Activated naive CD4-positive, alpha-beta T cell treated with anti-CD3 and anti-CD28 coated beads, Interleukin-2, amount 50 U/mL, for 24 hours (primary cell): ENCODE data around the gene CNTNAP2.
"Not testable (repeated sequence)": the region's sequence is repeated elsewhere in the genome, so short reads cannot be mapped to it uniquely, and the experiment has no call there.

ENCODE experiments used
- H3K27ac Mint-ChIP-seq: one replicate; pipeline ENCODE4 v1.8.0; 2021; ENCODE audit warnings: mild to moderate bottlenecking, mixed read lengths
- H3K27me3 Mint-ChIP-seq: one replicate; pipeline ENCODE4 v1.8.0; 2021; ENCODE audit warnings: mixed read lengths
- H3K36me3 Mint-ChIP-seq: one replicate; pipeline ENCODE4 v1.8.0; 2021; ENCODE audit warnings: mixed read lengths
- H3K4me1 Mint-ChIP-seq: one replicate; pipeline ENCODE4 v1.8.0; 2021; ENCODE audit warnings: mixed read lengths
- H3K4me3 Mint-ChIP-seq: one replicate; pipeline ENCODE4 v1.8.0; 2021; ENCODE audit warnings: mild to moderate bottlenecking, mixed read lengths
- H3K9me3 Mint-ChIP-seq: one replicate; pipeline ENCODE4 v1.8.0; 2021; ENCODE audit warnings: mixed read lengths

Gene CNTNAP2

GRCh38 chr7:148394582-148394981 lies 2278.0 kb downstream of the CNTNAP2 start:
- no peaks in the 10 kb centered on the region for H3K4me1 Mint-ChIP-seq
- peaks cover 21% of the 10 kb centered on the region for H3K27me3 Mint-ChIP-seq
- no peak overlapping the region for H3K4me3 Mint-ChIP-seq
- H3K9me3 Mint-ChIP-seq: no peaks in the 10 kb centered on the region
- H3K36me3 Mint-ChIP-seq: no peaks in the 10 kb centered on the region
- no peak overlapping the region for H3K27ac Mint-ChIP-seq

GRCh38 chr7:148395352-148395811 lies 2278.8 kb downstream of the CNTNAP2 start:
- H3K4me3 Mint-ChIP-seq: no peak overlapping the region
- H3K27ac Mint-ChIP-seq: no peak overlapping the region
- no peaks in the 10 kb centered on the region for H3K36me3 Mint-ChIP-seq
- H3K9me3 Mint-ChIP-seq: no peaks in the 10 kb centered on the region
- H3K4me1 Mint-ChIP-seq: no peaks in the 10 kb centered on the region
- H3K27me3 Mint-ChIP-seq: peaks cover 23% of the 10 kb centered on the region

DNA sequence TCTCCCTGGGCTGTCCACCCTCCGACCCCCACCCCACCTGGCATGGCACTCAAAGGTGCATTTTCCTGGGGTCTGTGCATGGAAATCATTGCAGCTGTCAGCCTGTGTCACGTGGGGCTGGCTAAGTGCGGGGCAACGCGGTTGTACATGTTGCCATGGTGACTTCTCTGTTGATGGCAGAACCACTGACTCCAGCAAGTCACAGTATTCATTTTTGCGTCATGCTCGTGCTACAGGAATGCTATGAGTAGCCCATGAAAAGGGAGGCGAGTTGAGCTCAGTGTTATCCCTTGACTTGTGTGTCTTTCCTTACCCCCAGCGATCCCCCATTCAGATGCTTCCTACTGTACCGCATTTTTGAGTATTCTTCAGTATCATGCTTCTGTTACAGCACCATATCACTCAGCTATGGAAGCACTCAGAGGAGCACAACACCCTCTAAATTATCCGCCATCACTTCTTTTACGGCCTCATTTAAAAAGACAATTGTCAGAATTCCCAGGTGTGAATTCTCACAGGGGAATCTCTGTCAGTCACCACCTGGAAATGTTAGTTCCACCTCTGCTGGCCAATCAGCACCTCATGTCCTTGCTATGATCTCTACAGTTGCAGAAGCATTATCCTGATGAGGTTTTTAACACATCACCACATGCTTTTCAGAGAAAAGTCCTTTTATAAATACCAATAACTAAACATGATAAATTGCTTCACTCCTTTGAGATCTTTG lies 2279.6 kb downstream of the CNTNAP2 start:
- H3K4me1 Mint-ChIP-seq: no peaks in the 10 kb centered on the region
- H3K36me3 Mint-ChIP-seq: no peaks in the 10 kb centered on the region
- no peak overlapping the region for H3K27ac Mint-ChIP-seq
- no peak overlapping the region for H3K4me3 Mint-ChIP-seq
- no peaks in the 10 kb centered on the region for H3K9me3 Mint-ChIP-seq
- H3K27me3 Mint-ChIP-seq: peaks cover 26% of the 10 kb centered on the region

DNA sequence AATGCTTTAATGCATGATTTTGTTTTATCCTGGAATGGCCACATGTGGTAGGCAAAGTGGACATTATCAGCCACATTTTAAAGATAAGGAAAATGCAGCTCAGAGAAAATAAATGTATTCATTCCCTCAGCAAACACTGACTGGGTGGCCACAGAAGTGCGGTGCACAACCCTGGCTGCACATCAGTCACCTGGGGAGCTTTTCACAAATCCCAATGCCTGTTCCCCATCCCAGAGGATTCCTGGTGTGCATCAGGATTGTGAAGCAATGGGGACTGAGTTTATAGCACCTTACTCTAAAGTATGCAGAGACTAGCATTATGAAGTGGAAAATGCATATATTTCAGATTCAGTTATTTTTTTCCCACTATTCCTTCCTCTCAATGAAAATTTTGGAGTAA lies 2280.5 kb downstream of the CNTNAP2 start:
- no peaks in the 10 kb centered on the region for H3K9me3 Mint-ChIP-seq
- no peaks in the 10 kb centered on the region for H3K36me3 Mint-ChIP-seq
- H3K27me3 Mint-ChIP-seq: peaks cover 27% of the 10 kb centered on the region

DNA sequence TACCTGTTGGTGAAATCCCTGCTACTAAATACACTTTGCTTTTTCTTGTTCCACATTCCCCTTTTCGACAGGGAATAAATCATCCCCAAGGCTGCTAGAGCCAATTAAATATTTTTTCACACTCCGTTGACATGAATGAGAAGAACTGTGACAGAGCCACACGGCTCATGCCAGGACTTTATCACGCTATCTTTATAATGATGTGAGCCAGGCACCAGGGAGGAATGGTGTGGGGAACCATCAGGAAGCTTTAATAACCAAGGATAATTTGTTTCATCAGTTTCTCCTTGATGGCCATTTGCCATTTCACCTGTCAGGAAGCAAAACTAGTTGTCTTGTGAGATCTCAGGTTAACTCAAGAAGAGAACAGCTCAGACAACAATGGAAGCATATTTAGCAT lies 2280.9 kb downstream of the CNTNAP2 start:
- Mint-ChIP-seq H3K4me3 (no peak overlapping the region), H3K27ac (no peak overlapping the region), H3K4me1 (no peaks in the 10 kb centered on the region), H3K36me3 (no peaks in the 10 kb centered on the region), H3K9me3 (no peaks in the 10 kb centered on the region), H3K27me3 (peaks cover 27% of the 10 kb centered on the region)

More for the DNA sequence above, 2280.5 kb downstream of the CNTNAP2 start:
- Mint-ChIP-seq H3K4me1 (no peaks in the 10 kb centered on the region), H3K4me3 (no peak overlapping the region), H3K27ac (no peak overlapping the region)

- H3K27ac Mint-ChIP-seq: no peak overlapping the region
- H3K4me3 Mint-ChIP-seq: no peak overlapping the region
- no peaks in the 10 kb centered on the region for H3K4me1 Mint-ChIP-seq
- H3K36me3 Mint-ChIP-seq: no peaks in the 10 kb centered on the region
- H3K27me3 Mint-ChIP-seq: peaks cover 27% of the 10 kb centered on the region
- H3K9me3 Mint-ChIP-seq: no peaks in the 10 kb centered on the region
These were observed 2281.4 kb downstream of the CNTNAP2 start for GRCh38 chr7:148397985-148398384.

DNA sequence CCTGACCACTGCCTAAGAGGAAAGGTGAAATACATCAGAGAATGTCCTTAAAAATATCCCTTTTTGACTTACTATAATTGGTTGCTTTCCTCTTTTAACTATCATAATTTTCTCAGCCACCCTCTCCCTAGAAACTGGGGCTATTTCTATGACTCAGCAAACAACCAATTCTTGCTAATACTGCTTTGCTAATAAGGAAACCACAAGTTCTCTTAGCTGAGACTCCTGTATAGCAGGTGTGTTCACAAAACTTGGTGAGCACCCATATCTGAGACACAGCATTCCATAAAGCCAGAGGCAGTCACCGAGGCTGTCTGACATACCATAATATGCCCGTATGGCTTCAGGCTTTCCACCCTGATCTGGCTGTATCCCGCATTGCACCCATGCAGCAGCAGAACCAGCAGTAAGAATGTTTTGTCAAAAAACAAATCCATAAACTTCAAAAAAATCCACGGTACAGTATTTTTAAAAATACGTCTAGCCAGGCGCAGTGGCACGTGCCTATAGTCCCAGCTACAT lies 2282.3 kb downstream of the CNTNAP2 start:
- H3K4me3 Mint-ChIP-seq: no peak overlapping the region
- no peak overlapping the region for H3K27ac Mint-ChIP-seq
- H3K4me1 Mint-ChIP-seq: no peaks in the 10 kb centered on the region
- H3K27me3 Mint-ChIP-seq: peaks cover 28% of the 10 kb centered on the region
- H3K36me3 Mint-ChIP-seq: no peaks in the 10 kb centered on the region
- H3K9me3 Mint-ChIP-seq: no peaks in the 10 kb centered on the region

DNA sequence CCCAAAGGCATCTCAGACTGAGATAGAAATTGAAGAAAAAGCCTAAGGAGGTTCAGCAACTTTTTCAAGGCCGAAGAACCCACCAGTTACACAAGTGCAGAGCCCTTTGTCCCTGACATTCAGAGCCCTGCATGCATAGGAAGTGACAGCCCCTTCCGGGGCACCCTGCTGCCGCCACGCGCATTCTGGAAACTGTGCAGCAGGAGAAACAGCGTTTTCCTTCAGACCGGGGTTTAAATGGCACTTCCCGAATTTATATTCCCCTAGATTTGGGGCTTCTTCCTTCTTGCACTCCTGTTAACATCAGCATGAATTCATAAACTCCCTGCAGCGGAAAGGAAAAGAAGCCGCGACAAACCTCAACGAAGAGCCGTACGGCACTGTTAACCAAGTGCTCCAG lies 2283.5 kb downstream of the CNTNAP2 start:
- Mint-ChIP-seq H3K36me3 (no peaks in the 10 kb centered on the region), H3K9me3 (no peaks in the 10 kb centered on the region), H3K27ac (no peak overlapping the region), H3K27me3 (peaks cover 32% of the 10 kb centered on the region), H3K4me3 (no peak overlapping the region), H3K4me1 (no peaks in the 10 kb centered on the region)

DNA sequence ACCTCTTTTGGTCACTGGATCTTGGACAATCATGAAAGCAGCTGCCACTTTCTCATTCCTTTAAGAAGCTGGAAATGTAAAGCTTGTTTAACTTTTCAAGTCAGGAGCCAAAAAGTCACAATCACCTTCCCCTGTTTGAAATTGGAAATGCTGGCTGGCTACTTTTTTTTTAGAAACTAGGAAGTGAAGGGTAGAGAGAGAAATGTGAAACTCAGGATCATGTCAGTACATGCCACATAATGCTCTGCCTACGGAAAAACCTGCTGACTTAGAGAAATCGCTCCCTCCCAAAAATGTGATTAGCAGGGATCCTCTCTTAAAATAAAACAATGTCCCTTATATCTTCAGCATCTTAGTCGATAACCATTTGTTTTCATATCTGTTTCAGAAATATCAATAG lies 2285.6 kb downstream of the CNTNAP2 start:
- Mint-ChIP-seq H3K27me3 (peaks cover 21% of the 10 kb centered on the region), H3K27ac (no peak overlapping the region), H3K4me1 (no peaks in the 10 kb centered on the region), H3K9me3 (no peaks in the 10 kb centered on the region), H3K36me3 (no peaks in the 10 kb centered on the region), H3K4me3 (no peak overlapping the region)

DNA sequence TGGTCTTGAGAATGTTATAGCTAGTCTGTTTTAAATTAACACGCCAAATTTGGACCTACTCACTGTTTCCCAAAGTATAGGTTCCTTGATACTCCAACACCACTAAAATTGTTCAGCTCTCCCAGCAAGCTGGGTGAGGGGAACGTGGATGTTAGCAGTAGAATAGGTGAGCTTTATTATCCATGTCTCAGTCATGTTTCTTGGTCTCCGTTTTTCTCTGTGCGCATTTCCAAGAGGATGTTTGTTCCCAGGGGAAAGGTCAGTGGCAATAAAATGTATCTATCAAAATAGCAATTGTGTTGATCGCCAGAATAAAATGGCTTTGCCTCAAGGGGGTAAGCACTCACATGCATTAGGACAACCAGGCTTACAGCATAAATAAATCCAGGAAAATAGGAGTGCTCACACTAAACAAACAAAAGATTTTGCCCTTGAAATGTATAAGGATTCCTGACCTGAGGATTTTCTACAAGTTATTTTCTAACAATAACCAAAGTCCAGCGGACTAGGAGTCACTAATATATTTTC lies 2286.9 kb downstream of the CNTNAP2 start:
- Mint-ChIP-seq H3K27ac (no peak overlapping the region), H3K4me3 (no peak overlapping the region), H3K9me3 (no peaks in the 10 kb centered on the region), H3K4me1 (no peaks in the 10 kb centered on the region), H3K27me3 (peaks cover 17% of the 10 kb centered on the region), H3K36me3 (no peaks in the 10 kb centered on the region)

- Mint-ChIP-seq H3K9me3 (no peaks in the 10 kb centered on the region), H3K27ac (no peak overlapping the region), H3K27me3 (peaks cover 10% of the 10 kb centered on the region), H3K4me1 (no peaks in the 10 kb centered on the region), H3K4me3 (no peak overlapping the region), H3K36me3 (no peaks in the 10 kb centered on the region)
These were observed 2291.7 kb downstream of the CNTNAP2 start for GRCh38 chr7:148408307-148408706.

GRCh38 chr7:148410905-148411304 lies 2294.3 kb downstream of the CNTNAP2 start:
- no peak overlapping the region for H3K4me3 Mint-ChIP-seq
- H3K4me1 Mint-ChIP-seq: no peaks in the 10 kb centered on the region
- no peaks in the 10 kb centered on the region for H3K36me3 Mint-ChIP-seq
- no peak overlapping the region for H3K27ac Mint-ChIP-seq
- no peaks in the 10 kb centered on the region for H3K9me3 Mint-ChIP-seq
- peaks cover 2% of the 10 kb centered on the region for H3K27me3 Mint-ChIP-seq

DNA sequence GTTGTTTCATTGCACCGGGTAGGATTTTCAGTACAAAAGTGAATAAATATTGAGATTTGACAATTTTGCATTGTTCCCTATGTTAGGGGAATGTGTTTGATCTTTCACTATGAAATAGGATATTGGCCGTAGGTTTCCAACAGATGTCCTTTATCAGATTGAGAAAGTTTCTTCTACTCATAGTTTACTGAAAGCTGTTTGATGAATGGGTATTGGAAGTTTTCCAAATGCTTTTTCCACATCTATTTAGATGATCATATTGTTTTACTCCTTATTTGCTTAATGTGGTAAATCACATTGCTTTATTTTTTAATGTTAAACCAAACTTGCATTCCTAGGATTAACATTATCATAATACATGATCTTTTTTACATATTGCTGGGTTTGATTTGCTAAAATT lies 2296.1 kb downstream of the CNTNAP2 start:
- no peak overlapping the region for H3K27ac Mint-ChIP-seq
- no peak overlapping the region for H3K4me3 Mint-ChIP-seq
- no peaks in the 10 kb centered on the region for H3K36me3 Mint-ChIP-seq
- no peaks in the 10 kb centered on the region for H3K4me1 Mint-ChIP-seq
- no peaks in the 10 kb centered on the region for H3K9me3 Mint-ChIP-seq
- H3K27me3 Mint-ChIP-seq: peaks cover 5% of the 10 kb centered on the region

DNA sequence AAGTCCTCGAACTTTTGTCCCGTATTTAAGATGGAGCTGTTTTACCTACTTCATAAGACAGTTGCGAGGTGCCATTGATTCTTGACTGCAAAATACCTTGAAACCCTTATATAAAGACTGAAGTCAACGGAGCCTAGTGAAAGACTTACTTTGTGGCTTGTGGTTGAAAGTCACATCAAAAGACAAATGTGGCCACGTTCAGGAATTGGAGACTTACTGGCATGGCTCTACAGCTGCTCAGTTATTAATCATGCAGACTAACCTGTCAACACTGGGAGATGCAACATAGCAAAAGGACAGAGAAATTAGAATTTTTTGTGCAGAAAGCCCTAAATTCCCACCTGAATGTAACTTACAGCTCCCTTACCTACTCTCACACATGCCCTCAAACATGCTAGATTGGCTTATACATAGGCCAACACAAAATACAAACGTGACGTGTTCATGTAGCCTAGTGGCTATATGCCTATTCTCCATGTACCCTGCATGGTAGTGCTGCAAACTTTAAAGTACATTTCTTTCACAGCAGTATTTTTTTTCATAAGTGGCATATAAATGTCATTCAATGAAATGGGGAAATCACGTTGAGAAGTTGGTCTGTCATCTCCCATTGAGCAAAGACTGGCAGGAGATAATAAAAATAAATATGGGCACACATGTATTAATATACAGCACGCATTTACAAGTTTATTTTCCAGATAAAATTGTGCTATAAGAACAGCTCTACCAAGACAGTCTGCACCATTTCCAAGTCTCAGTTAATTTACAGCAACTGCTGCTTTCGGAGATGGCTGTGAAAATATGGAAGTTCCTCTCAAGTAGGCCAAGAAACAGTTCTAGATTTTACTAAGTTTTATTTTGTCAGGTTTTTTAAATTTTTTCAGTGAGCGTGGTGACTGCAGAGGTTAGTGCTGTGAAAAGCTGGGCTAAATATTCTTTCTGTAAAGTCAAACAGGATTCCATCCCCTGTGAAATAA lies 2303.5 kb downstream of the CNTNAP2 start:
- Mint-ChIP-seq H3K4me1 (no peaks in the 10 kb centered on the region), H3K9me3 (peaks cover 15% of the 10 kb centered on the region), H3K4me3 (no peak overlapping the region), H3K27ac (no peak overlapping the region), H3K27me3 (peaks cover 20% of the 10 kb centered on the region), H3K36me3 (peaks cover 2% of the 10 kb centered on the region)

GRCh38 chr7:148422030-148422429 lies 2305.4 kb downstream of the CNTNAP2 start:
- peaks cover 18% of the 10 kb centered on the region for H3K27me3 Mint-ChIP-seq
- no peaks in the 10 kb centered on the region for H3K4me1 Mint-ChIP-seq
- H3K27ac Mint-ChIP-seq: no peak overlapping the region
- H3K9me3 Mint-ChIP-seq: peaks cover 15% of the 10 kb centered on the region
- H3K36me3 Mint-ChIP-seq: peaks cover 2% of the 10 kb centered on the region
- H3K4me3 Mint-ChIP-seq: no peak overlapping the region

DNA sequence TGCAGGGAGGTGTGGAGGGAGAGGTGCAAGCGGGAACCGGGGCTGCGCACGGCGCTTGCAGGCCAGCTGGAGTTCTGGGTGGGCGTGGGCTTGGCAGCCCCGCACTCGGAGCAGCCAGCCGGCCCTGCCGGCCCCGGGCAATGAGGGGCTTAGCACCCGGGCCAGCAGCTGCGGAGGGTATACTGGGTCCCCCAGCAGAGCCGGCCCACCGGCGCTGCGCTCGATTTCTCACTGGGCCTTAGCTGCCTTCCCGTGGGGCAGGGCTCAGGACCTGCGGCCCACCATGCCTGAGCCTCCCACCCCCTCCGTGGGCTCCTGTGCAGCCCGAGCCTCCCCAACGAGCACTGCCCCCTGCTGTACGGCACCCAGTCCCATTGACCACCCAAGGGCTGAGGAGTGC lies 2309.8 kb downstream of the CNTNAP2 start:
- H3K27ac Mint-ChIP-seq, H3K4me3 Mint-ChIP-seq, H3K4me1 Mint-ChIP-seq, H3K27me3 Mint-ChIP-seq, H3K36me3 Mint-ChIP-seq: not testable (repeated sequence)
- H3K9me3 Mint-ChIP-seq: peaks cover 15% of the 10 kb centered on the region
